Spleen (tissue), 7 donors: ENCODE measurements around the gene E2F7.

Experiments used
- CTCF ChIP-seq, 11 experiments: fragments of 200-600 bp in 7 of 11; fragments of 450-650 bp in 4 of 11; sonication (generic) in 4 of 11; IDR thresholded peaks in 8 of 11; conservative IDR thresholded peaks in 3 of 11; 1 replicate in 7 of 11; 2 replicates in 4 of 11; pipeline versions ENCODE4 v1.4.0 to v1.8.0; 2016 to 2021; ENCODE audit warnings: antibody characterized with exemption in 11 of 11, inconsistent platforms in 4 of 11, mild to moderate bottlenecking in 1 of 11
- POLR2A ChIP-seq, 3 donors: fragments of 450-650 bp; IDR thresholded peaks; one replicate each; pipeline ENCODE4 v1.5.1; 2017; ENCODE audit warnings: antibody characterized with exemption in 3 of 3, mild to moderate bottlenecking in 1 of 3
- donor health status: DM: no; HTN: no; CAD: no; lungs with moderate emphysema.
- donor health status: DM: no; HTN: no; CAD: no.
- donor health status: DM: no; HTN: no; CAD: no.

DNA sequence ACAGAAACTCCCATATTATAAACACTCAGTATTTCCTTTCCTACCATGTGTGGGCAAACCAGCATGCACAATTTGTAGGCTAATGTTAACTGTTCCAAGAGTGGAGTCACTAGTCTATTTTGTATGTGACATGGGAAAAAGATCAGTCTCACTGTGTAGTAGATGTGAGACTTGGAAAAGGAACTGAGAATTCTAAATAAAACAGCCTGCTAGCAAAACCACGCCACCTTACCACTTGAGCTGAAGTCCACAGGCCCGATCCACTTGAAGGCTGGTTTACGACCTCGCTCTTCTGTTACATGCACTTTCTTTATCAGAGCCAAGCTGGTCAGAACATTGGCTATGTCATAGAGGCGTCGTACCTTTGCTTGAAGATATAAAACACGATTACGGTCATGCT lies 22.5 kb downstream of the E2F7 start:
- TF ChIP-seq CTCF (IDR thresholded peaks at IDR 0.05 in 8 of 11, conservative IDR thresholded peaks at IDR 0.05 in 3 of 11) (no peak), POLR2A (IDR thresholded peaks at IDR 0.05) (no peak)
